HepG2 (cell line): ENCODE results near the gene GBP3. TPM values are rescaled to one million over a fixed set of nuclear protein-coding genes. Genes with fewer than 3 reads are reported as not detected.
"Not testable (repeated sequence)": the region's sequence is repeated elsewhere in the genome, so short reads cannot be mapped to it uniquely, and the experiment has no call there.

Experiments
- ATAC-seq: fragments of 200-7000 bp; cut with Tn5 transposase; 3 replicates; pipeline ENCODE4 v1.9.1; 2020; ENCODE audit warnings: mild to moderate bottlenecking, moderate library complexity
- BruUV-seq: library from RNA; stranded (reverse); fragments of 400-500 nt; replicated peaks from 2 replicates; lab custom pipeline; 2021; lab: Mats Ljungman, UMichigan
- CTCF ChIA-PET: fragments of 300-600 bp; formaldehyde crosslinking; extraction: SDS; loops from one replicate; lab custom pipeline; 2021; ENCODE audit warnings: low total read pairs, inconsistent platforms, low intra/inter-chr PET ratio; lab: Yijun Ruan, JAX
- POLR2A ChIA-PET: fragments of 350-600 bp; sonication (Branson Sonifier 250); formaldehyde crosslinking; loops from one replicate; lab custom pipeline; 2020; ENCODE audit warnings: antibody characterized with exemption, inconsistent platforms; lab: Yijun Ruan, JAX
- DNase-seq: peaks from one replicate; pipeline ENCODE4 v3.0.0-alpha.2; 2015; ENCODE audit warnings: low spot score
- FAIRE-seq: peaks from 3 replicates; lab custom pipeline; 2011; peaks lifted over from hg19 to GRCh38; lab: Jason Lieb, UNC
- H2AFZ ChIP-seq: one replicate; pipeline ENCODE4 v1.6.1; 2011; ENCODE audit warnings: low read length, inconsistent platforms
- H3K27ac ChIP-seq: fragments of 300-600 bp; 3 replicates; pipeline ENCODE4 v1.8.0; 2011; ENCODE audit warnings: mixed run types, mild to moderate bottlenecking, mixed read lengths, low read length, inconsistent platforms; ENCODE audit not compliant: insufficient read depth; ENCODE audit errors: extremely low read length
- H3K27me3 ChIP-seq, 2 experiments: fragments of 200-600 bp in 1 of 2; 2 replicates in 1 of 2; 3 replicates in 1 of 2; pipeline versions ENCODE4 v1.6.0 to v1.8.0; 2011; ENCODE audit warnings: low read length in 2 of 2, mild to moderate bottlenecking in 2 of 2, moderate library complexity in 2 of 2, inconsistent platforms in 1 of 2; ENCODE audit not compliant: insufficient read depth in 2 of 2, control insufficient read depth in 1 of 2
- H3K36me3 ChIP-seq, 2 experiments: fragments of 200-600 bp in 1 of 2; replicated peaks in 1 of 2; 2 replicates in 1 of 2; 3 replicates in 1 of 2; pipeline versions ENCODE4 v1.5.1 to v1.8.0; 2011; ENCODE audit warnings: low read length in 2 of 2, inconsistent platforms in 1 of 2; ENCODE audit not compliant: insufficient read depth in 2 of 2, control insufficient read depth in 1 of 2
- H3K4me1 ChIP-seq: 2 replicates; pipeline ENCODE4 v1.5.1; 2012; ENCODE audit warnings: low read length, inconsistent platforms; ENCODE audit not compliant: insufficient read depth
- H3K4me2 ChIP-seq: 2 replicates; pipeline ENCODE4 v1.6.0; 2011; ENCODE audit warnings: low read depth, low read length, inconsistent platforms
- H3K4me3 ChIP-seq, 3 experiments: fragments of 200-600 bp in 1 of 3; sonication (generic), shearing (Covaris generic) in 1 of 3; replicated peaks in 1 of 3; 2 replicates each; pipeline ENCODE4 v1.5.1; 2011 to 2016; ENCODE audit warnings: low read length in 3 of 3, inconsistent platforms in 2 of 3, low read depth in 2 of 3, mild to moderate bottlenecking in 2 of 3, control low read depth in 1 of 3, mixed read lengths in 1 of 3; ENCODE audit not compliant: insufficient read depth in 1 of 3
- H3K79me2 ChIP-seq: one replicate; pipeline ENCODE4 v1.6.1; 2011; ENCODE audit warnings: low read length, inconsistent platforms; ENCODE audit not compliant: insufficient read depth
- H3K9ac ChIP-seq: 2 replicates; pipeline ENCODE4 v1.6.0; 2011; ENCODE audit warnings: mild to moderate bottlenecking, low read depth, low read length, inconsistent platforms; ENCODE audit not compliant: insufficient read depth
- H3K9me3 ChIP-seq: 2 replicates; pipeline ENCODE4 v1.5.1; 2012; ENCODE audit warnings: mild to moderate bottlenecking, low read length
- H4K20me1 ChIP-seq: 2 replicates; pipeline ENCODE4 v1.6.0; 2011; ENCODE audit warnings: inconsistent platforms, mild to moderate bottlenecking, low read length, moderate library complexity; ENCODE audit not compliant: insufficient read depth
- MAFF ChIP-seq: IDR thresholded peaks from 2 replicates; pipeline ENCODE4 v1.6.1; 2011; ENCODE audit warnings: low read depth, low read length, improper control_type of control experiment
- NFYB ChIP-seq: sonication (generic); formaldehyde crosslinking; IDR thresholded peaks from 2 replicates; pipeline ENCODE4 v1.4.0; 2020; ENCODE audit warnings: missing genetic modification reagents
- NFYC ChIP-seq: IDR thresholded peaks from 2 replicates; pipeline ENCODE4 v1.6.1; 2016; ENCODE audit warnings: missing genetic modification reagents, missing compliant biosample characterization
- ZNF674 ChIP-seq: sonication (generic); formaldehyde crosslinking; IDR thresholded peaks from 2 replicates; pipeline ENCODE4 v1.5.0; 2020; ENCODE audit warnings: low read depth, mild to moderate bottlenecking, missing genetic modification reagents
- WGBS: methylation state at CpG from one replicate; pipeline ENCODE4 v1.1.6; 2017; ENCODE audit warnings: low lambda C conversion rate; 5-methylcytosine and 5-hydroxymethylcytosine counted together
- in situ Hi-C: cut with HindIII; loops from 2 replicates; pipeline ENCODE4 v1.10.0; 2017; ENCODE audit warnings: low pct_unique_long_range_greater_than_20kb; ENCODE audit not compliant: extremely low pct_ligation_motif_present
- intact Hi-C: fragments of 100-400 bp; cut with micrococcal nuclease; formaldehyde crosslinking; loops from one replicate; pipeline ENCODE4 v1.10.0; 2022; ENCODE audit not compliant: unreplicated experiment
- polyA plus RNA-seq, 8 experiments: library from polyadenylated mRNA; depleted of rRNA in 3 of 8; stranded (reverse) in 7 of 8; unstranded in 1 of 8; fragments of >200 nt; fragmentation: Illumina TruSeq in 4 of 8; extraction: Trizol in 4 of 8; gene quantifications; 2 replicates each; pipeline versions ENCODE4 v1.2.1 to v1.2.3, GENCODE V29; 2011 to 2016; ENCODE audit warnings: low read depth in 4 of 8, missing spikeins in 1 of 8, mixed read lengths in 1 of 8; ENCODE audit not compliant: insufficient read depth in 1 of 8
- total RNA-seq, 5 experiments: library from RNA; depleted of rRNA; stranded (reverse); fragments of >200 nt; fragmentation: Illumina TruSeq; extraction: Trizol; gene quantifications; 2 replicates each; pipeline ENCODE4 v1.2.3, GENCODE V29; 2016; ENCODE audit warnings: low read depth in 1 of 5
- TF ChIP-seq, protein P1 (sequence below): IDR thresholded peaks from 2 replicates; pipeline ENCODE4 v1.6.1; 2016; ENCODE audit warnings: missing biosample characterization, missing genetic modification reagents, low read depth

Gene GBP3
- total and polyA plus RNA-seq, 2 of the 13 experiments (the other 11 are each of a cell fraction or from before 2014, with no cell fraction given): 0.16 to 0.46 TPM

- TF ChIP-seq, protein P1, sequence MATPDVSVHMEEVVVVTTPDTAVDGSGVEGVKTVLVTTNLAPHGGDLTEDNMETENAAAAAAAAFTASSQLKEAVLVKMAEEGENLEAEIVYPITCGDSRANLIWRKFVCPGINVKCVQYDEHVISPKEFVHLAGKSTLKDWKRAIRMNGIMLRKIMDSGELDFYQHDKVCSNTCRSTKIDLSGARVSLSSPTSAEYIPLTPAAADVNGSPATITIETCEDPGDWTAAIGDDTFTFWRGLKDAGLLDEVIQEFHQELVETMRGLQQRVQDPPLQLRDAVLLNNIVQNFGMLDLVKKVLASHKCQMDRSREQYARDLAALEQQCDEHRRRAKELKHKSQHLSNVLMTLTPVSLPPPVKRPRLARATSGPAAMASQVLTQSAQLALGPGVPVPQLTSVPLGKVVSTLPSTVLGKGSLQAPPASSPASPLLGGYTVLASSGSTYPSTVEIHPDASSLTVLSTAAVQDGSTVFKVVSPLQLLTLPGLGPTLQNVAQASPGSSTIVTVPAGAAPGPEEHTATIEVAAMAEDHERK (CRISPR knock-in tag): no peak
- no peak for TF ChIP-seq ZNF674 (CRISPR knock-in tag)
These were observed 46.4 kb downstream of the GBP3 start (continued) for GRCh38 chr1:88976235-88976634.

DNA sequence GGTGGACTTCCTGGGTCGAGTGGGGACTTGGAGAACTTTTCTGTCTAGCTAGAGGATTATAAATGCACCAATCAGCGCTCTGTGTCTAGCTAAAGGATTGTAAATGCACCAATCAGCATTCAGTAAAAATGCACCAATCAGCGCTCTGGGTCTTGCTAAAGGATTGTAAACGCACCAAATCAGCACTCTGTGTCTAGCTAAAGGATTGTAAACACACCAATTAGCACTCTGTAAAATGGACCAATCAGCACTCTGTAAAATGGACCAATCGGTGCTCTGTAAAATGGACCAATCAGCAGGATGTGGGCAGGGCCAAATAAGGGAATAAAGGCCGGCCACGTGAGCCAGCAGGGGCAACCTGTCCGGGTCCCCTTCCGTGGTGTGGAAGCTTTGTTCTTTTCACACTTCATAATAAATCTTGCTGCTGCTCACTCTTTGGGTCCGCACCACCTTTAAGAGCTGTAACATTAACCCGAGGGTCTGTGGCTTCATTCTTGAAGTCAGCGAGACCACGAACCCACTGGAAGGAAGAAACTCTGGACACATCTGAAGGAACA is 48.0 kb downstream of the GBP3 start:
- H3K9me3 ChIP-seq, H3K79me2 ChIP-seq, H4K20me1 ChIP-seq, H3K4me2 ChIP-seq, ATAC-seq, H3K27me3 ChIP-seq, CTCF ChIA-PET, H3K4me3 ChIP-seq, H2AFZ ChIP-seq, FAIRE-seq, H3K4me1 ChIP-seq, BruUV-seq, H3K9ac ChIP-seq, H3K27ac ChIP-seq, DNase-seq, in situ Hi-C loops: not testable (repeated sequence)
- H3K36me3 ChIP-seq: peaks cover 1 to 18% of the 10 kb centered on the region in 2 experiments; a peak in 3 of 5 replicates
- 82% methylated on average over 13 of the region's 13 CpGs for WGBS
- intact Hi-C loops: loop anchor here (5.0 kb wide), 1 partner anchor 82 kb away; the partner anchor contains the start of gene GTF2B
- TF ChIP-seq NFYB (CRISPR knock-in tag) (peak; percentile 48; the same call in 1 of the 2 replicates), NFYC (CRISPR knock-in tag) (peak; percentile 42), MAFF (0 out of 2 replicates have a peak, but pooled peaks have one; percentile 7)
- TF ChIP-seq, all 625 proteins: peak for 3; not testable (repeated sequence) for 622
- POLR2A ChIA-PET: not testable (repeated sequence)
